RWPE2 (cell line): ENCODE measurements around the gene PPP6R1.
A peak's percentile ranks its signal among the peaks of the same experiment; 100 is the strongest.

Experiments used
- ATAC-seq: fragments of 200-7000 bp; cut with Tn5 transposase; 3 replicates; pipeline ENCODE4 v1.9.1; 2021; ENCODE audit warnings: low read depth
- DNase-seq: peaks from one replicate; pipeline ENCODE4 v3.0.0-alpha.2; 2020; ENCODE audit warnings: low spot score
- H3K27ac ChIP-seq: fragments of 450-650 bp; 2 replicates; pipeline ENCODE4 v1.5.1; 2017; ENCODE audit warnings: mild to moderate bottlenecking; ENCODE audit not compliant: poor library complexity, severe bottlenecking
- H3K27me3 ChIP-seq: fragments of 250-450 bp; sonication (Bioruptor Pico); 2 replicates; pipeline ENCODE4 v1.5.1; 2021; ENCODE audit warnings: mild to moderate bottlenecking, moderate library complexity; ENCODE audit not compliant: insufficient read depth, poor library complexity, severe bottlenecking
- H3K36me3 ChIP-seq: fragments of 250-450 bp; sonication (Bioruptor Pico); 2 replicates; pipeline ENCODE4 v1.5.1; 2020; ENCODE audit warnings: low read depth, mild to moderate bottlenecking, moderate library complexity
- H3K4me1 ChIP-seq: fragments of 250-450 bp; sonication (Bioruptor Pico); 2 replicates; pipeline ENCODE4 v1.5.1; 2021; ENCODE audit warnings: mild to moderate bottlenecking, moderate library complexity; ENCODE audit not compliant: insufficient read depth, poor library complexity, severe bottlenecking
- H3K4me3 ChIP-seq: fragments of 250-450 bp; sonication (Bioruptor Pico); 2 replicates; pipeline ENCODE4 v1.5.1; 2021; ENCODE audit warnings: mild to moderate bottlenecking, moderate library complexity; ENCODE audit not compliant: severe bottlenecking
- H3K9me3 ChIP-seq: fragments of 250-450 bp; sonication (Bioruptor Pico); 2 replicates; pipeline ENCODE4 v1.5.1; 2021; ENCODE audit warnings: mild to moderate bottlenecking, moderate library complexity; ENCODE audit not compliant: severe bottlenecking
- TF ChIP-seq, protein P1 (sequence below): fragments of 450-650 bp; IDR thresholded peaks from one replicate; pipeline ENCODE4 v1.5.1; 2017; ENCODE audit warnings: mild to moderate bottlenecking, moderate library complexity; ENCODE audit not compliant: poor library complexity, severe bottlenecking

PPP6R1 gene

DNA sequence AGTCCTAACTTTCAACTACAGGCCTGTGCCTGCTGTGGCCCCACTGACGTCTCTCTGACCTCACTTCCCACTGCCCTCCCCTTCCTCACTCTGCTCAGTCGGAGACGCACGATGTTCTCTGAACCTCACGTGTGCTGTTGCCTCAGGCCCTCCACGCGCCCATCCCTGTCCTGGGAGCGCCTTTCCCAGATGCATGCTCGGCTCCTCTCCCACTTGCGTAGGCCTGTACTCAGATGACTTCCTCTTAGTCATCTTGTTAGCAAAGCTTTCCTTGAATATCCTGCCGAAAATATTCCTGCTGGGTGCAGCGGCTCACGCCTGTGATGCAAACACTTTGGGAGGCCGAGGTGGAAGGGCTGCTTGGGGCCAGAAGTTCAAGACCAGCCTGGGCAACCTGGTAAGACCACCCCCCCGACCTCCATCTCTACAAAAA, 69.4 kb downstream of the PPP6R1 start:
- TF ChIP-seq, protein P1, sequence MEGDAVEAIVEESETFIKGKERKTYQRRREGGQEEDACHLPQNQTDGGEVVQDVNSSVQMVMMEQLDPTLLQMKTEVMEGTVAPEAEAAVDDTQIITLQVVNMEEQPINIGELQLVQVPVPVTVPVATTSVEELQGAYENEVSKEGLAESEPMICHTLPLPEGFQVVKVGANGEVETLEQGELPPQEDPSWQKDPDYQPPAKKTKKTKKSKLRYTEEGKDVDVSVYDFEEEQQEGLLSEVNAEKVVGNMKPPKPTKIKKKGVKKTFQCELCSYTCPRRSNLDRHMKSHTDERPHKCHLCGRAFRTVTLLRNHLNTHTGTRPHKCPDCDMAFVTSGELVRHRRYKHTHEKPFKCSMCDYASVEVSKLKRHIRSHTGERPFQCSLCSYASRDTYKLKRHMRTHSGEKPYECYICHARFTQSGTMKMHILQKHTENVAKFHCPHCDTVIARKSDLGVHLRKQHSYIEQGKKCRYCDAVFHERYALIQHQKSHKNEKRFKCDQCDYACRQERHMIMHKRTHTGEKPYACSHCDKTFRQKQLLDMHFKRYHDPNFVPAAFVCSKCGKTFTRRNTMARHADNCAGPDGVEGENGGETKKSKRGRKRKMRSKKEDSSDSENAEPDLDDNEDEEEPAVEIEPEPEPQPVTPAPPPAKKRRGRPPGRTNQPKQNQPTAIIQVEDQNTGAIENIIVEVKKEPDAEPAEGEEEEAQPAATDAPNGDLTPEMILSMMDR, result no peak
- H3K4me1 ChIP-seq, result peaks cover 11% of the 10 kb centered on the region
- ATAC-seq (peak; percentile 97), DNase-seq (peak; percentile 98)
- no peaks in the 10 kb centered on the region for H3K9me3 ChIP-seq
- H3K4me3 ChIP-seq, result no peak overlapping the region
- no peaks in the 10 kb centered on the region for H3K27me3 ChIP-seq
- no peaks in the 10 kb centered on the region for H3K36me3 ChIP-seq
- H3K27ac ChIP-seq, result peak overlapping the region; percentile 96

DNA sequence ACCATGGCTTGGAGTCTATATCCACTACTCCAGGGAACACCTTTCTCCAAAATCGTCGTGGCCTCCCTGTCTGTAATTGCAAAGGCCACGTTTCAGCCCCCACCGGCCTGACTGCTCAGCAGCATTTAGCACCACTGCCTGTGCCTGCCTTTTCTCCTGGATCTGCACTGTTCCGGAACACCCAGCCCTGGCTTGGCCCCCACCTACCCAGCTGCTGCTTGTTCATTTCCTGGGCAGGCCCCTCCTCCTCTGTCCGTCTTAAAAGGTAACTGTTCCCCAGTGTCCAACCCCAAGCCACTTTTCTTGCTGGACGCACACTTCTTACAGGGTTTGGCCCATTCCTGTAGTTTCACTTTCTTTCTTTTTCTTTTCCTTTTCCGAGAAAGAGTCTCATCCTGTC, 70.2 kb downstream of the PPP6R1 start:
- Histone ChIP-seq H3K27me3 (no peaks in the 10 kb centered on the region), H3K27ac (peak overlapping the region; percentile 96), H3K36me3 (no peaks in the 10 kb centered on the region), H3K4me1 (peaks cover 11% of the 10 kb centered on the region), H3K4me3 (peak overlapping the region; percentile 10), H3K9me3 (no peaks in the 10 kb centered on the region)
- DNase-seq (no peak), ATAC-seq (peak; percentile 49)
- TF ChIP-seq, protein P1, result no peak

DNA sequence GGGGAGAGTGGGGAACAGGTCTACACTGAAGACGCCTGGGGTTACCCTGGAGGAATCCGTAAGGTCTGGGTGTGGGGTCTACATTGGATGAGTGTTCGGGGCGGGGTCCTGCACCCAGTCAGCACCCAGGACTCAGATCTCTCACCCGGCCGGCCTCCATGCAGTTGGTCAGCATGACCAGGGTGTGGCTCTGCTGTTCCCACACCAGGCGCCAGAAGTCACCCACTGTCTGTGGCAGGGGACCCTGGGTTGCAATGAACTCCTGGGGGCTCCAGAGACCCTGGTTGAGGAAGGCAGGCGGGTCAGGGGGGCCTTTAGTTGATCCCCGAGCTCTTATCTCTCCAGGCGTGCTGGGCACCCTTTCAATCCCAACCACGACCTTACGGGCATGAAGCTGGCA, 72.7 kb downstream of the PPP6R1 start:
- no peaks in the 10 kb centered on the region for H3K9me3 ChIP-seq
- no peak overlapping the region for H3K4me3 ChIP-seq
- ATAC-seq (no peak), DNase-seq (no peak)
- TF ChIP-seq, protein P1, result no peak
- no peak overlapping the region for H3K27ac ChIP-seq
- H3K27me3 ChIP-seq, result no peaks in the 10 kb centered on the region
- H3K36me3 ChIP-seq, result no peaks in the 10 kb centered on the region
- H3K4me1 ChIP-seq, result peaks cover 11% of the 10 kb centered on the region

DNA sequence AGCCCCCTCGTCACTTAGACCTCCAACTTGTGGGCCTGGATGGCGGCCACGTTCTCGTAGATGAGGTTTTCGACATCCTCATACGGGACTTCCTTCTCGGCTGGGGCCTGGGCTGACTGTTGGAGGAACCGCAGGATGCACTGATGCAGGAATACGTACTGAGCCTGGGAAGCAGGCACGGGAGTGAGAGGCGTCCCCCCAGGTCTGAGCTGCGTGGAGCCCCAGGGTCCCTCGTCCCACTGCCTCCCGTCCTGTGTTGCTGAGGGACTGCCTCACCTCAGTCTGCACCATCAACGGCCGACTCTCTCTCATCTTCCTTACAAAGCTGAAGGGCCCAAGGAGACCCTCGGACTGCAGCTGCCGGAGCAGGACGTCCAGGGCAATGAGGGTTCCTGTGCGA, 77.1 kb downstream of the PPP6R1 start:
- H3K36me3 ChIP-seq, result no peaks in the 10 kb centered on the region
- DNase-seq (no peak), ATAC-seq (no peak)
- no peak overlapping the region for H3K4me3 ChIP-seq
- TF ChIP-seq, protein P1, result no peak
- no peaks in the 10 kb centered on the region for H3K4me1 ChIP-seq
- H3K27ac ChIP-seq, result no peak overlapping the region
- H3K27me3 ChIP-seq, result peaks cover 3% of the 10 kb centered on the region
- no peaks in the 10 kb centered on the region for H3K9me3 ChIP-seq
